Gastroesophageal sphincter (tissue), 4 donors: ENCODE measurements around the gene CYP4F12. TPM values are rescaled to one million over a fixed set of nuclear protein-coding genes. Genes with fewer than 3 reads are reported as not detected.
"Not testable (repeated sequence)": the region's sequence is repeated elsewhere in the genome, so short reads cannot be mapped to it uniquely, and the experiment has no call there.

Source experiments
- ATAC-seq: fragments of 150-250 bp; one replicate; pipeline ENCODE4 v1.9.1; 2016; ENCODE audit warnings: mild to moderate bottlenecking, moderate library complexity
- H3K27ac ChIP-seq, 4 donors: fragments of 200-600 bp; sonication (generic) in 3 of 4; 1 replicate in 3 of 4; 2 replicates in 1 of 4; pipeline ENCODE4 v1.5.1; 2016 to 2019
- H3K27me3 ChIP-seq: fragments of 200-600 bp; sonication (generic); one replicate; pipeline ENCODE4 v1.5.1; 2019
- H3K36me3 ChIP-seq, 2 donors: fragments of 200-600 bp; sonication (generic); one replicate each; pipeline ENCODE4 v1.5.1; 2019; ENCODE audit warnings: control low read depth in 1 of 2
- H3K4me1 ChIP-seq, 3 donors: fragments of 200-600 bp; sonication (generic); 1 replicate in 2 of 3; 2 replicates in 1 of 3; pipeline ENCODE4 v1.5.1; 2016 to 2019; ENCODE audit warnings: control low read depth in 2 of 3
- H3K4me3 ChIP-seq, 2 donors: fragments of 200-600 bp; sonication (generic); one replicate each; pipeline ENCODE4 v1.5.1; 2019; ENCODE audit warnings: mild to moderate bottlenecking in 1 of 2, moderate library complexity in 1 of 2
- H3K9me3 ChIP-seq, 3 donors: fragments of 200-600 bp; sonication (generic); one replicate each; pipeline ENCODE4 v1.5.1; 2017 to 2019; ENCODE audit warnings: control low read depth in 2 of 3
- EP300 ChIP-seq: sonication (generic); formaldehyde crosslinking; IDR thresholded peaks from one replicate; pipeline ENCODE4 v1.6.1; 2017; ENCODE audit warnings: antibody characterized with exemption, mild to moderate bottlenecking
- POLR2A ChIP-seq, 2 donors: fragments of 450-650 bp; IDR thresholded peaks; one replicate each; pipeline ENCODE4 v1.6.1; 2017; ENCODE audit warnings: antibody characterized with exemption in 2 of 2, mild to moderate bottlenecking in 2 of 2, moderate library complexity in 1 of 2
- POLR2AphosphoS5 ChIP-seq: sonication (generic); formaldehyde crosslinking; IDR thresholded peaks from one replicate; pipeline ENCODE4 v1.6.1; 2017; ENCODE audit warnings: antibody characterized with exemption
- WGBS, 2 donors: methylation state at CpG; one replicate each; pipeline ENCODE4 v1.1.5; 2018; ENCODE audit warnings: low coverage in 1 of 2; 5-methylcytosine and 5-hydroxymethylcytosine counted together
- total RNA-seq, 4 donors: library from RNA; depleted of rRNA; stranded (reverse); fragments of >200 nt; gene quantifications; one replicate each; pipeline ENCODE4 v1.1.0, GENCODE V29; 2016
- TF ChIP-seq, protein P1 (sequence below), 4 experiments: fragments of 200-600 bp in 2 of 4; fragments of 450-650 bp in 2 of 4; sonication (generic) in 1 of 4; IDR thresholded peaks; one replicate each; pipeline ENCODE4 v1.5.1; 2017 to 2019; ENCODE audit warnings: antibody characterized with exemption in 4 of 4, mild to moderate bottlenecking in 2 of 4, moderate library complexity in 2 of 4

The CYP4F12 gene
- total RNA-seq, 4 donors from 2014 or later: 5.1 to 14.1 (median 6.8) TPM

DNA sequence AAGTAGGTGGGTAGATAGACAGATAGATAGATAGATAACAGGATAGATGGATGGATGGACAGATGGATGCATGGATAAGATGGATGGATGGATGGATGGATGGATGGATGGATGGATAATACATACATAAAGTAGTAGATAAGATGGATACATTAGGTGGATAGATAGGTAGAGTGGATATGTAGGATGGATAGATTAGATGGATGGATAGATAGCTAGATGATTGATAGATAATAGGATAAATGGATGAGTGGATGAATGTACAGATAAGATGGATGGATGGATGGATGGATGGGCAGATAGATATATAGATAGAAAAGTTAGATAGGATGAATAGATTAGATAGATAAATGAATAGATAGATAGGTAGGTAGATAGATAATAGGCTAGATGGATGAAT is 30.1 kb upstream of the CYP4F12 start:
- TF ChIP-seq EP300 (no peak), POLR2A (IDR thresholded peaks at IDR 0.05) (no peak), POLR2AphosphoS5 (no peak)
- TF ChIP-seq, protein P1, sequence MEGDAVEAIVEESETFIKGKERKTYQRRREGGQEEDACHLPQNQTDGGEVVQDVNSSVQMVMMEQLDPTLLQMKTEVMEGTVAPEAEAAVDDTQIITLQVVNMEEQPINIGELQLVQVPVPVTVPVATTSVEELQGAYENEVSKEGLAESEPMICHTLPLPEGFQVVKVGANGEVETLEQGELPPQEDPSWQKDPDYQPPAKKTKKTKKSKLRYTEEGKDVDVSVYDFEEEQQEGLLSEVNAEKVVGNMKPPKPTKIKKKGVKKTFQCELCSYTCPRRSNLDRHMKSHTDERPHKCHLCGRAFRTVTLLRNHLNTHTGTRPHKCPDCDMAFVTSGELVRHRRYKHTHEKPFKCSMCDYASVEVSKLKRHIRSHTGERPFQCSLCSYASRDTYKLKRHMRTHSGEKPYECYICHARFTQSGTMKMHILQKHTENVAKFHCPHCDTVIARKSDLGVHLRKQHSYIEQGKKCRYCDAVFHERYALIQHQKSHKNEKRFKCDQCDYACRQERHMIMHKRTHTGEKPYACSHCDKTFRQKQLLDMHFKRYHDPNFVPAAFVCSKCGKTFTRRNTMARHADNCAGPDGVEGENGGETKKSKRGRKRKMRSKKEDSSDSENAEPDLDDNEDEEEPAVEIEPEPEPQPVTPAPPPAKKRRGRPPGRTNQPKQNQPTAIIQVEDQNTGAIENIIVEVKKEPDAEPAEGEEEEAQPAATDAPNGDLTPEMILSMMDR (IDR thresholded peaks at IDR 0.05): no peak
- Histone ChIP-seq H3K4me3 (no peak overlapping the region), H3K27ac (no peak overlapping the region), H3K27me3 (peaks cover 25% of the 10 kb centered on the region), H3K9me3 (peaks cover 0 to 9% (median 0%) of the 10 kb centered on the region in 3 donors), H3K4me1 (peaks cover 0 to 4% (median 0%) of the 10 kb centered on the region in 3 donors), H3K36me3 (no peaks in the 10 kb centered on the region)
- ATAC-seq: no peak

DNA sequence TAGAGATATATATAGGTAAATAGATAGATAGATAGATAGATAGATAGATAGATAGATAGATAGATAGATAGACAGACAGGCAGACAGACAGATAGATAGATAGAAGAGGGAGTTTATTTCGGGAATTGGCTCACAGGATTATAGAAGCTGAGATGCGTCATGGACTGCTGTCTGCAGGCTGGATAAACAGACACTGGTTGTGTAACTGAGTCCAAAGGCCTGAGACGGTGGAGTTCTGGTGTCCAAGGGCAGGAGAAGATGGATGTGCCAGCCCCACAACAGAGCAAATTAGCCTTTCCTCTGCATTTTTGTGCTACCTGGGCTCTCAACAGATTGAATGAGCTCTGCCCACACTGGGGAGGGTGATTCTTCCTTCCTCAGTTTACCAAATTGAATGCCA is 29.5 kb upstream of the CYP4F12 start:
- 44 to 69% methylated on average over 2 to 3 of the region's 3 CpGs for WGBS, 2 donors
- no peak for ATAC-seq

DNA sequence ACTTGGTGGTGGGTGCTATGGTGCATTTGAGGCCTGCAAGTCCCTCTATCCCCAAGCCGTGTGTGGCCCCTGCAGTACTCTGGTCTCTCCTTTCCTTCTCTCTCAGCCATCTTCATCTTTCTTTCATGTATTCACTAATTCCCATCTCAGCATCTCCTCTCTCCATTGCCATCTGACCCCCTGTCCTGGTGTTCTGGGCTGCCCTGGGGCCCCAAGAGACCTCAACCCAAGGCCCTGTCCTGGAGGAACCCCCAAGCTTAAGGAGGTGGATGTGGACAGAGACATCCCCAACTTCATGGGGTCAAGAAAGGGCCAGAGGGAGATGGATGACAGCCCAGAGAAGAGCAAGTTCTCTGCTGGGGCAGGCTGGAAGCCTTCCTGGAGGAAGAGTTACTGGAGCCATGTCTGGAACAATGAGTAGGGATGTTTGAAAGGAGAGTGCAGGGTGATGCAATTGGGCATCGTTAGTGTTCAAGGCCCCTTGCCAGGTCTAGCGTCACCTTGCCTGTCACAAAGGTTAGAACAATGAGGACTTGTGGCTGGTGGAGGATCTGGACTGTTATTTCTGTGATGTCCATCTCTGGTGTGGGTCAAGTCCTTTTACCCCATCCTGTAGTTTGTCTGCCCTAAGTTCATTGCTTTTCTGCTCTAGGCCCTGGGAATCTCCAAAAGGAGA is 28.7 kb upstream of the CYP4F12 start:
- no peak for ATAC-seq
- WGBS, 2 donors: 77 to 83% methylated on average over 1 to 3 of the region's 3 CpGs

More for the DNA sequence above, 29.5 kb upstream of the CYP4F12 start:
- Histone ChIP-seq H3K4me1 (peaks cover 0 to 4% (median 0%) of the 10 kb centered on the region in 3 donors), H3K27me3 (peaks cover 25% of the 10 kb centered on the region), H3K36me3 (no peaks in the 10 kb centered on the region), H3K9me3 (peaks cover 0 to 14% (median 0%) of the 10 kb centered on the region in 3 donors), H3K4me3 (no peak overlapping the region), H3K27ac (no peak overlapping the region)
- TF ChIP-seq POLR2A (IDR thresholded peaks at IDR 0.05) (no peak), EP300 (no peak), POLR2AphosphoS5 (no peak)
- TF ChIP-seq, protein P1 (IDR thresholded peaks at IDR 0.05): no peak

DNA sequence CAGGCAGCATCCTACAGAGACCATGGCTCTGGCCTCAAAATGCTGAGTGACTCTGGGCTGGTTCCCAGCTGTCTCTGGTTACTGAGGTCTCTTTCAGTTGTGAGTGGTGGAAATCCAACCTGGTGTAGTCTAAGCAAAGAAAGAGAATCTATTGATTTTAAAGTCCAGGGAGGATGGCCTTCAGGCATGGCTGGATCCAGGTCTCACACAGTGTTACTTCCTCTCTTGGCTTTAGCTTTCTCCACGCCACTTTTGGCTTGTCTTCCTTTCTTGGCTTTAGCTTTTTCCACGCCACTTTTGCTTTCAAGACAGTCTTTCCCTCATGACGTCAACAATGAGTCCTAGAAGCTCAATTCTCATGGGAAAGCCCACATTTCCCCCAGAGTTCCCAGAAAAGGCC is 28.1 kb upstream of the CYP4F12 start:
- Histone ChIP-seq H3K27ac (no peak overlapping the region), H3K4me3 (no peak overlapping the region), H3K27me3 (peaks cover 21% of the 10 kb centered on the region), H3K36me3 (no peaks in the 10 kb centered on the region), H3K9me3 (peaks cover 0 to 19% (median 0%) of the 10 kb centered on the region in 3 donors), H3K4me1 (peaks cover 0 to 4% (median 0%) of the 10 kb centered on the region in 3 donors)
- TF ChIP-seq POLR2A (IDR thresholded peaks at IDR 0.05): no peak
- no peak for TF ChIP-seq POLR2AphosphoS5
- TF ChIP-seq, protein P1 (IDR thresholded peaks at IDR 0.05): no peak
- no peak for TF ChIP-seq EP300
- no peak for ATAC-seq
- 63 to 70% methylated on average over 3 of the region's 3 CpGs for WGBS, 2 donors

More for the DNA sequence above, 28.7 kb upstream of the CYP4F12 start:
- H3K4me3 ChIP-seq: no peak overlapping the region
- TF ChIP-seq, protein P1 (IDR thresholded peaks at IDR 0.05): no peak
- TF ChIP-seq POLR2A (IDR thresholded peaks at IDR 0.05) (no peak), EP300 (no peak), POLR2AphosphoS5 (no peak)
- H3K9me3 ChIP-seq: peaks cover 0 to 19% (median 0%) of the 10 kb centered on the region in 3 donors
- peaks cover 0 to 4% (median 0%) of the 10 kb centered on the region in 3 donors for H3K4me1 ChIP-seq
- H3K27ac ChIP-seq: no peak overlapping the region
- peaks cover 21% of the 10 kb centered on the region for H3K27me3 ChIP-seq
- no peaks in the 10 kb centered on the region for H3K36me3 ChIP-seq

DNA sequence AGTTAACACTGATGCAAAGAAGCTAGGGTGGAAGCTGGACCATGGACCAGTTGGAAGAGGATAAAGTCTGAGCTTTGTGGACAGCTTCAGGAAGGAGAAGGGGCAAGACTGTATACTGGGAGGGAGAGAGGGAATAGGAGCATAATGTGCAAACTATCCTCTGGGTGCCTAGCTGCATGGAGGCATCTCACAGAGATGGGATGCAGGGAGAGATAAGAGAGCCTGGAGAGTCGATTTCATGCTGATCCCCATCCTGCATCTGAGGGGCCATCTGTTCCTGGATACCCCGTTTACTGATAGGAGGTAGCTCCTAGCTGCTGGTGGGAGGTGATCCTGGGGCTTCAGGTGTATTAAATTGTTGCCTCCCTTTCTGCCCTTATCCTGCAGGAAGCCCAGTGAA is 23.4 kb upstream of the CYP4F12 start:
- no peak for TF ChIP-seq POLR2AphosphoS5
- no peak for TF ChIP-seq EP300
- TF ChIP-seq, protein P1 (IDR thresholded peaks at IDR 0.05): no peak
- no peak for TF ChIP-seq POLR2A (IDR thresholded peaks at IDR 0.05)

DNA sequence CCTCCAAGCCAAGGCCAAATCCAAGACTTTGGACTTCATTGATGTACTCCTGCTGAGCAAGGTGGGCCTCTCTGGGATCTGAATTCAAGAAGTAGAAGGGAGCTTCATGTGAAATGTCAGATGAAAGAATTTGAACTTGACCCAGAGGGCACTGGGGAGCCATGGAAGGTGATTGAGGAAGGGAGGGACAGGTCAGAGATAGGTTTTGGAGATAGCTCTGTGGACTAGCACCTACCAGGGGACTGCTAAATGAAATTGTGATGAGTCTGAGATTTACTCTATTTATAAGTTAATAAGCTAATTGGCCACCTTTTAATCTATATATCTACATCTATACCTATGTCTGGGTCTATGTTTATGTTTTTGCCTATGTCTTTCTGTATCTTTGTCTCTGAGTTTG is 22.8 kb upstream of the CYP4F12 start:
- ATAC-seq, H3K36me3 ChIP-seq, H3K4me3 ChIP-seq, H3K27ac ChIP-seq, H3K4me1 ChIP-seq: not testable (repeated sequence)
- Histone ChIP-seq H3K27me3 (peaks cover 46% of the 10 kb centered on the region), H3K9me3 (peaks cover 0 to 19% (median 0%) of the 10 kb centered on the region in 3 donors)

More for the DNA sequence above, 23.4 kb upstream of the CYP4F12 start:
- H3K36me3 ChIP-seq: no peaks in the 10 kb centered on the region
- no peak overlapping the region for H3K4me3 ChIP-seq
- no peak for ATAC-seq
- H3K9me3 ChIP-seq: peaks cover 0 to 19% (median 0%) of the 10 kb centered on the region in 3 donors
- 72 to 83% methylated on average over 2 of the region's 2 CpGs for WGBS, 2 donors
- H3K27ac ChIP-seq: no peak overlapping the region
- no peaks in the 10 kb centered on the region for H3K4me1 ChIP-seq
- H3K27me3 ChIP-seq: peaks cover 46% of the 10 kb centered on the region
